Globus pallidus (tissue), 1 donor: ENCODE results near the gene ADAD2.
A peak's percentile ranks its signal among the peaks of the same experiment; 100 is the strongest.

Experiments
- DNase-seq: peaks from one replicate; pipeline ENCODE4 v3.0.0-alpha.2; 2015; ENCODE audit warnings: low spot score

The ADAD2 gene

DNA sequence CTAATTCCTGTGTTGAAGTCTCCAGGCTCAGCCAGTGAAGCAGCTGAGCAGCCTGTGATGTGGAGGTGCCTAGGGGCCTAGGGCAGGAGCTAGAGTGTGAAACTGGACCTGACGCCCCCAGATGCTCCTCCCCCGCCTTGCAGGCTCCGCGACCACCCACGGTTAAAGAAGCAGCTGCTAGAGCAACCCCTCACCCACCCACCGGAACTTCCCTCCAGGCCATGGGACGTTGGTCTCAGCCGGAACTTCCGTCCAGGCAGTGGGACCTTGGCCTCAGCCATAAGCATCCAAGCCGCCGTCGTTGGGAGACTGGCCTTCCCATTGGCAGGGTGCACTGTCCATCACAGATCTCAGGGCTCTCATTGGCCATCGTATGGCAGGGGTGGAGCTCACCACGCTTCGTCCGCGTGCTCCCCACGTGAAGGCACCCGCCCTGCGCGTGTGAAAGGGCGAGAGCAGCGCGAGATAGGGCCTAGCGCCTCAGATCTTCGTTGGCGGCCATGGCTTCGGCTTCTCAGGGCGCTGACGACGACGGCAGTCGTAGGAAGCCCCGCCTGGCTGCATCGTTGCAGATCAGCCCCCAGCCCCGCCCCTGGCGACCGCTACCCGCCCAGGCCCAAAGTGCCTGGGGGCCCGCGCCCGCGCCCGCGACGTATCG lies at the start of gene ADAD2:
Gene ADAD2 (plus strand): TSS at position 427 of the 658 bp plus-strand sequence. CDS start 74 bp downstream, at position 501.
- DNase-seq = no peak

DNA sequence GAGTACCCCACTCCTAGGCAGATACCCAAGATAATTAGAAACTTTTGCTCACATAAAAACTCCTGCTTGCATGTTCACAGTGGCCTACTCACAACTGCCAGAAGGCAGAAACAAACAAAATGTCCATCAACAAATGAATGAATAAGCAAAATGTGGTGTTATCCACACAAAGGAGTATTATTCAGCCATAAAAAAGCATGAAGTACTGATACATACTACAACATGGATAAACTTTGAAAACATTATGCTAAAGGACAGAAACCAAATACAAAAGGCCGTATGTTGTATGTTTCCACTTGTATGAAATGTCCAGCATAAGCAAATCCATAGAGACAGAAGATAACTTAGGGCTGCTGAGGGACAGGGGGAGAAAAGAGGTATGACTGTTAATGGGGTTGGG lies 47.9 kb upstream of the ADAD2 start:
- no peak for DNase-seq

DNA sequence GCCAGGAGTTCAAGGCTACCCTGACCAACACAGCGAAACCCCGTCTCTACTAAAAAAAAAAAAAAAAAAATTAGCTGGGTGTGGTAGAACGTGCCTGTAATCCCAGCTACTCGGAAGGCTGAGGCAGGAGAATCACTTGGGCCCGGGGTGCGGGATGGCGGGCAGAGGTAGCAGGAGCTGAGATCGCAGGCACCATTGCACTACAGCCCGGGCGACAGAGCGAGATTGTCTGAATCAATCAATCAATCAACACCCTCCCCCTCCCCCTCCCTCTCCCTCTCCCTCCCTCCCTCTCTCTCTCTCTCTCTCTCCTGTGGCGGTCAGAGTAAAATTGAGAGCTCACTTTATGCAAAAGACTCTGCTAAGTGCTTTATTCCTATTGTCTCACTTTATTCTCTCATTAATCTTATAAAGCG lies 47.2 kb upstream of the ADAD2 start:
- DNase-seq = no peak

DNA sequence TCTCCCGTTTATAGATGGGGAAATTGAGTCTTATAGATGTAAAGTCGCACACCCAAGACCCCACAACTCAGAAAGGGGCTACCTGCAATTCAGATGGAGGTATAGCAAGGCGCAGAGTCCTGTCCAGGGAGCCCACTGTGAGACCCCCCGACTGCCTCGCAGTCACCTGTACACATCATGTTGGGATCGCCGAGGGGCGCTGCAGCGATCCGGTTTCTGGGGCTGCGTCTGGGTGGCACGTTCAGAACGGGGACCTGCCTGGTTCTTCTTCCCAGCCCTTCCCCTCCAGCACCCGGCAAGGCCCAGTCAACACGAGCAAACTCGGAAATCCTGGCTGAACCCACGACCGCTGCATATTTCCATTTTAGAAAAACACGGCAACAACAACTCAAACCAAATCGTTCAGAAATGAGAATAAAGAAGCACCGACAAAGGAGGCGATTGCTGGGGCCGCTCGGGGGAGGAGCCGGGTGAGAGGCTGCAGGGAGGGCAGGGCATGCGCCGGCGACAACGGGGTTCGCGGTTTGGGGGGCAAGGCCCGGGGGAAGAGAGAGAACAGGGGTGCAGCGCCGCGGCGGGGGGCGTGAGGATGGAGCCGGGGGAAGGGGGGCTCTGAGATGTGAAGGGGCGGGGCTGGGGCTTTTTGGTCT lies 46.6 kb upstream of the ADAD2 start:
- DNase-seq = peak; percentile 14

DNA sequence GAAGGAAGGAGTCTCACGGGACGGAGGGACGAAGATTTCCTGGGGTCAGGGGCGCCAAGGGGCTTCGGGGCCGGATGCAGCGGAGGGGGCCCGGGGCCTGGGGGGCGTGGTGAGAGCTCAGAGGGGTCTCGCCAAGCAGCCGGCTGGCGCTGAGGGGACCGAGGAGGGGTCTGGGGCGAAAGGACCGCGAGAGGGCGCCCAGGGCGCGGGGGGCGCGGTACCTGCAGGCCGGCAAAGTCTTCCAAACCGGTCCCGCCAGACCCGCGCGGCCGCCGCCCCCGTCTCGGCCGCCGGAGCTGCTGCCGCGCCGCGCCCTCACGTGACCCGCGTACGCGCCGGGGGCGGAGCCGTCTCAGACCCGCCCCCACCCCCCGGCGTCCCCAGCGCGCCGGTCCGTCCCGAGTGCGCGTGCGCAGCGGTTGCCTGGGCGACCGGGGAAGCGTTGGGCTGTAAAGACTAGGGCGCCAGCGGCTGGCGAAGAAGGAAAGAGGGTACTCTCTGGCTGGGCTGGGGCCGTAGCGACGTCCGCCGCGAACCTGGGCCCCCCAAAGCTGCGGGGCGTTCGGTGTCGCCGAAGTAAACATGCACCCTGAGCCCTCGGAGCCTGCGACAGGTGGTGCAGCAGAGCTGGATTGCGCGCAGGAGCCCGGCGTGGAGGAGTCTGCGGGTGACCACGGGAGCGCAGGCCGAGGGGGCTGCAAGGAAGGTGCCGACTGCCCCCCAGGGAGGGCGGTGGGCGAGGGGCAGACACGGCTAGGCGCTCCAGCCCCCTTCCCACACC lies 45.9 kb upstream of the ADAD2 start, which contains the start of the genes DNAAF1 and HSDL1:
Gene DNAAF1 (plus strand): TSS at position 450 of the 781 bp plus-strand sequence. CDS start 133 bp downstream, at position 583.
Gene HSDL1 (minus strand): TSS at position 319 of the 781 bp plus-strand sequence. CDS start 13,856 bp downstream, outside the sequence.
- DNase-seq = peak; percentile 86

DNA sequence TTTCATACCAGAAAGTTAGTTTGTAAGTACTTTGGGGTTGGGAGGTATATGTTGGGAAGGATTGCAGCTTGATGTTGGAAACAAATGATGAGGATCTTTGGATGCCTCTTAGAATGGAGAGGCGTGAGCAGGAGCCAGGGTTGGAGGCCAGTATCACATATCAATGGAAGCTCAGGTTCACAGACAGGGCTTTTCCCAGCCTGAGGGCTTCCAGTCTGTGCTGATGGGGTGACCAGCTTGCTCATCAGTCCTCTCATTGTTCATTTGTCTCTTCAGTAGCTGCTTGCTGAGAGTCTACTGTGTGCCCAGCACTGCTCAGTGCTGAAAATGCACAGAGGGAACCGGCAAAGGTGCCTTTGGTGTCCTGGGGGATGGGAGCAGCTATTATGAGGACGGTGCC lies 40.0 kb upstream of the ADAD2 start:
- DNase-seq = no peak

DNA sequence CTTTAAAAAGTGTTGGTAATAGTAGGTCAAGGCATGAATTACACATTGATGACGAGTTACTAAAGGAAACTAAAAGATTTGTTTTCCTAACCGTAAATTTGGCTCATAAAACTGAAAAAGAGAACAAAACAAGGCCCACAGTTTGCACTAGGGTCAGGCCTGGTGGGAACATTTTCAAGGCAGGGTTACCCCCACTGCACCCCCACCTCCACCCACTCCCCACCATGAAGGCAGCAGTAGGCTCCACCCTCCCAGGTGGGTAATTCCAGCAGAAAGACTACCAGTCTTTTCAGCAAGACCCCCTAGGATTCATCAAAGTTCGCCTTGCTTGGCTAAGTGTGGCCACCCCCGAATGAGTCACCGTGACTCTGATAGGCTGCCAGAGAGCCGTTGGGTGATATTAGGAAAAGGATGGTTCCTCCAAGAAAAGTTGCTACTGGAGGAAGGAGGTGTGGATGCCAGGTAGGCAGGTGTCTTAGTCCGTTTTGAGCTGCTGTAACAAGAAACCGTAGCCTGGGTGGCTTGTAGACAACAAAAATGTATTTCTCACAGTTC lies 37.2 kb upstream of the ADAD2 start:
- DNase-seq = no peak

DNA sequence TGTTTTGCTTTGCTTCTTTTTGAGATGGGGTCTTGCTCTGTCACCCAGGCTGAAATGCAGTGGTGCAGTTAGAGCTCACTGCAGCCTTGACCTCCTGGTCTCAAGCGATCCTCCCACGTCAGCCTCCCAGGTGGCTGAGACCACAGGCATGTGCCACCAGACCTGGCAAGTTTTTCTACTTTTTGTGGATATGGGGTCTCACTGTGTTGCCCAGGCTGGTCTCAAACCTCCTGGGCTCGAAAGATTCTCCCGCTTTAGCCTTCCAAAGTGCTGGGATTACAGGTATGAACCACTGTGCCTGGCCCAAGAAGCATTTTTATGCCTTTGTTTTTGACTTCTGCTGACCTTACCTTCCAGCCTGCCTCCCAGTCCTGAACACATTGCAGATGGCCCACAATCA lies 35.7 kb upstream of the ADAD2 start:
- DNase-seq = no peak

DNA sequence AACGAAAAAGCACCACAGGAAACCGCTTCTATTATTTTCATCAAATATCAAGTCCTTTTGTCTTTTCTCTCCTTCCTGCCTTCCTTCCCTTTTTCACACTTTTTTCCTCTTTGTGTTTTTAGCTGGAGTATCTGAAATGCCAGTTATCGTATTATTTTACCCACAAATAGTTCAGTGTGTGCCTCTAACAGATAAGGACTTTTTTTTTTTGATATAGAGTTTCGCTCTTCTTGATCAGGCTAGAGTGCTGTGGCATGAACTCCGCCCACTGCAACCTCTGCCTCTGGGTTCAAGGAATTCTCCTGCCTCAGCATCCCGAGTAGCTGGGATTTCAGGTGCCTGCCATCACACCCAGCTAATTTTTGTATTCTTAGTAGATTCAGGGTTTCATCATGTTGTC lies 35.2 kb upstream of the ADAD2 start:
- no peak for DNase-seq

DNA sequence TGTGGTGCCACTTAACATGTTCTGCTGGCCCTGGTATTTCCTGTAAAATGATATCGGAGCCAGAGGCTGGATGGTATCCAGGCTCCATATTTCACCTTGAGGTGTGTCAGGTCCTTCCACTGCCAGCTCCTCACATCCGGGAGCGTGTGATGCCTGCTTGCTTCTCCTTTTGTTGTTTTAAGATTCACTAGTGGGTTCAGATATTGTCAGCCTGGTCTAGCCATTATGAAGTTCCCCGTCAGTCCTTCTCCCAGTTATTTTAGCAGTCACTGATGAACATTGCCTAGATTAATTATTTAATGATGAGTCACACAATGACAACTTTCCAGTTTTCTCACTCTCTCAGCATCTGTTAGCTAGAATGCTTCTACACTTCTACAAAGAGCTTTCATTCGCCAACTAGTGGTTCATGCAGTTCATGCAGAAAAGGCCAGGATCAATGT lies 34.6 kb upstream of the ADAD2 start:
- DNase-seq = no peak

DNA sequence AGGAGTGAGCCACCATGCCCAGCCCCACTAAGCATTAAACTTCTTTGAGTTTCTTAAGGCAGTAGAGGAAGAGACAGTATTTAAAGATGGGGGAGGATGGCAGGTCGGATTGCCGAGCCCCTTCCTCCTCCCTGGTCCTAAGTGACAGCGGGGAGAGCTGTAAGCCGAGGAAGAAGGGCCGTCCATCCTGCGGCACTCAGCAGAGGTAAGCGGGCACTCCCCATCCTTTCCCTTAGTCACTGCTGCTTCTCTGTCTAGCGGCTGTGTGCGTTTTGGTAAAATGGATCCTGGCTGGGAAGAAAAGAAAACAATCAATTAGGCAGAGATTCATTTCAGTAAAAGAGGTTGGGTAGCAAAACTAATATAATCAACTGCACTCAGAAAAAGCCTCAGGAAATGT lies 31.9 kb upstream of the ADAD2 start:
- no peak for DNase-seq

DNA sequence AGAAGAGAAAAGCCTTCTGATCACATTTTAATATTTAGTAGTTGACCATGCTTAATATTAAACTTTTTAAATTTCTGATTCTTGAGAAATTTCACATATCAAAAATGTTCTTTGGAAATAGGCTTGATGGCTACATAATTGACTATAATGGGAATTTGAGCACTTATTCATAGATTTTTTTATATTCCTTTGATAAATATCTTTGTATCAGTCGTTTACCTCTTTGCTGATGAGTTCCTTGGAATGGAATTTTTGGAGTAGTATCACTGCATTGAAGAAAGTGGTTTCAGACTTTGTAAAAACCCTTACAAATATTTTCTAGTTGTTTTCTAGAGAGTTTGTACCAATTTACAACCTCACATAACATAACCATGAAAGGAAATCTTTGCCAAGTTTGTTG lies 31.2 kb upstream of the ADAD2 start:
- DNase-seq = no peak

DNA sequence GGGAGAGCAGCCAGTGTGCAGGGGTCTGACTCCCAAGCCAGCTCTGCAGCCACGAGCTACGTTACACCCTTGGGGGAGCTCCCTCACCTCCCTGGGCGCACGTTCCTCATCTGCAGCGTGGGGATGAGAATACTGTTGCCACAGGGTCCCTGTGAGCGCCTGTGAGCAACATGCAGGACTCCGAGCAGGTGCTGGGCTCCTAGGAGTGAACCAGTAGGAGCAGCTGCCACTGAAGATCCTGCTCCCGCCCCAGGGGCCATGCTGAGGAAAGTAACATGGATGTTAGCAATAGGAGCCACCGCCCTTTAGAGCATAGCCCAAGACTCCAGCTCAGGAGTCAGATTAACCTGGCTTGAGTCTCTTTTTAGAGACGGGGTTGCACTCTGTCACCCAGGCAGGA lies 29.9 kb upstream of the ADAD2 start:
- no peak for DNase-seq

DNA sequence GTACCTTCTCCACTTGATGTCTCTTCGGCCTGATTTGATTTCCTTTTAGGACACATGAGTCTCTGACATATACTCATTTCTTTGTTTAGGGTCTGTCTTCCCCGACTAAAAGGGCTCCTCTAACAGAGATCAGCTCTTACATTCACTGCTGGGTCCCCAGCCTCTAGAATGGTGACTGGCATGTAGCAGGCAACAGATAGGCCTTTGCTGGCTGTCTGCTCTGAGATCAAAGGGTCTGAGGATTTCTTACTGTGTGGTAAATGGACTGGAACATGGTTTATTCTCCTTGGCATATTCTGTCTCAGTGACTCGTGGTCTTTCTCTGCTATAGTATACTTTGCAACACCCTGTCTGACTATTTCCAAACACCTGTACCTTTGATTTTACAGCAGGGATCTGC lies 29.2 kb upstream of the ADAD2 start:
- no peak for DNase-seq

DNA sequence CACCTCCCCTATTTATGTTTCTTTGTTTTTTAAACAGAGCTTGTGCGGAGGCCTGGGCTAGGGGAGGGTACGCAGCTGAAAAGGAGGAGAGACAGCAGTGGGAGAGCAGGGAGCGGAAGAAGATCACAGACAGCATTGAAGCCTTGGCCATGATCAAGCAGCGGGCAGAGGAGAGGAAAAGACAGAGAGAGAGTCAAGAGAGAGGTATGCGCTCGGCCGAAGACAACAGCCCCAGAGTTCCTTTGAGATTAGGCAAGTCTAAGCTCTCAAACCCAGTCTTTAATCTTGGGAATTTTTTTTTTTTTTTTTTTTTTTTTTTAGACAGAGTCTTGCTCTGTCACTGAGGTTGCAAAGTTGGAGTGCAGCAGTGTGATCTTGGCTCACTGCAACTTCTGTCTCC lies 25.2 kb upstream of the ADAD2 start:
- DNase-seq = no peak

DNA sequence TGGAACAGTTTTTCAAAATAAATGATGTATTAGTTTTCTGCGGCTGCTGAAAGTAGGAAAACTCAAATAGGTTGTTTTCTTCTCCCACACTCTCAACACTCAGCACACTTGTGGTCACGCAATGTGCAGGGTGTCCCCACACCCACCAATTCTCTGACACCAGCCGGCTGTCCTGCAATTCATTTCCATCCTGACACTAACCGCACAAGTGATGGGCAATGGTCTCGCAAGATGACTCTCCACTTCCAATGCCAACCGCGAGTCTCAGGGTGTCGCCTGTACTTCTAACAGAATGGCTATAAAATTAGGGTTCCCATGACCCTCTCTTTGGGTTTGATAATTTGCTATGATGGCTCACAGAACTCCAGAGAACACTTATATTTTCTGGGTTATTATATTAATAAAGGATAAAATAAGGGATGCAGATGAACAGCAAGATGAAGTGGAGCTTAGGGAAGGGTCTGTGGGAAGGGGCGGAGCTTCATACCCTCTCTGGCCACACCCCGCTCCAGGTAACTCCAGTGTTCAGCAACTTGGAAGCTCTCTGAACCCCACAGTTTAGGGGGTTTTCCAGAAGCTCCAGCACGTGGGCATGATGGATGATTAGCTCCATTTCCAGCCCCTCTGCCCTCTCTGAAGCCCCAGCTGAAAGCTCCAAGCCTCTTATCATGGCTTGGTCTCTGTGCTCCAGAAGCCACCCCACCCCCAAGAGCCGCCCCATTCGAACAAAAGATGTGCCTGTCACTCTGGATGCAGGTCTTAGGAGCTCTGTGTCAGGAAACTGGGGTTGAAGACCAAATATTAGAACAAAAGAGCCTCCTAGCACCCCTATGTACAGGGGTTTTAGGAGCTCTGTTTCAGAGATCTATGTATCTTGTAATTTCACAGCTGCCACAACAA lies 23.9 kb upstream of the ADAD2 start:
- no peak for DNase-seq

DNA sequence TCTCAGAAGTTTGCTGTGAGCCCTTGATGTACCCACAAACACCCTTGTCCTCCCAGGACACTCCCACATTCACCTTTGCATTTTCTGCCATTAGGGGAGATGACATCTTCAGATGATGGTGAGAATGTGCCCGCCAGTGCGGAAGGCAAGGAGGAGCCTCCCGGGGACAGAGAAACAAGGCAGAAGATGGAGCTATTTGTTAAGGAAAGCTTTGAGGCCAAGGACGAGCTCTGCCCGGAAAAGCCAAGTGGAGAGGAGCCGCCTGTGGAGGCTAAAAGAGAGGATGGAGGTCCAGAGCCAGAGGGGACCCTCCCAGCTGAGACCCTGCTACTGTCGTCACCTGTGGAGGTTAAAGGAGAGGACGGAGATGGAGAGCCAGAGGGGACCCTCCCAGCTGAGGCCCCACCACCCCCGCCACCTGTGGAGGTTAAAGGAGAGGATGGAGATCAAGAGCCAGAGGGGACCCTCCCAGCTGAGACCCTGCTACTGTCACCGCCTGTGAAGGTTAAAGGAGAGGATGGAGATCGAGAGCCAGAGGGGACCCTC lies 21.1 kb upstream of the ADAD2 start:
- no peak for DNase-seq

DNA sequence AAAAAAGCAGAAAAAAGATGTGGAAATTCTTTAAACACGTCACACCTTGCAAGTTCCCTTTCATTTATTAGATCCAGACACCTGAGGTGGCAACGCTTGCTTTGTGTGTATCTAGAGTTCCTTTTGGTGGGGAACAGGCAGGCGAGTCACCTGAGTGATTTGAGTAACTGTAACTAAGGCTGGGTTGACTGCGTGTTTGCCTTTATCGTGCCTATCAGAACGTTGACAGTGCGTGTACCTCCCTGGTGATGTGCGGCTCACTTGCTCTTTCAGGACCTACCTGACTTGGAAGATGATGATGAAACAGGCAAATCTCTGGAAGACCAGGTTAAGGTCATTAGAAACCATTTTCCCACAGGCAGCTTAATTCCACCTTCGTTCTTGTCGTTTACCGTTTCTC lies 16.6 kb upstream of the ADAD2 start:
- no peak for DNase-seq

DNA sequence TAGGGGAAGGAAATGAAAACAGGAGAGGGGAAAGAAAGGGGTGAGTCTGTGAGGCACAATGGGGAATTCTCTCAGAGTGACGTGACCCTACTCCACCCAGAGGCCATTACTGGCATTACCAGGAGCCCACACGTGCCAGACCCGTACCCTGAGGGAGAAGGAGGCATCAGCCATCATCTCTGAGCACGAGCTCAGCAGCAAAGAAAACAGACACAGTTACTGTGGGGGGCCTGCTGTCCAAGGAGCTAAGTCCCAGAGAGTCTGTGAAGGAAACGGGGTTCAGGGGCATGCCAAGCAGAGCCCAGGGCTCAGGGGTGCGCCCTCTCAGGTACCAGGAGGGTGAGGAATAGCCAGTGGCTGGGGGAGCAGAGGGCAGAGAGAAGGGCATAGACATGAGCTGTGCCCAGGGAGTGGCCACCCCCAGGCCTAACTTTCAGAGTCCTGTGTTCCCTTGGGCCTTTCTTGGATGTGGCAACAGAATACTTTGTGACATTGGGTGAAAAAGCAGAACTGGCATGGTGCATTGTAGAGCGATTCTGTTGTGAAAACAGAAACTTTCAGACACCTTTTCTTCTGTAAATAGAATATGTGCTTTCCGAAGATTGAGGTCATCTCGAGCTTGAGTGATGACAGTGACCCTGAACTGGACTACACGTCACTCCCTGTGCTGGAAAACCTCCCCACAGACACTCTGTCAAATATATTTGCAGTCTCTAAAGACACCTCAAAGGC lies 15.4 kb upstream of the ADAD2 start:
- peak; percentile 37 for DNase-seq
